D721Med (cell line): ENCODE measurements around the gene ELMOD3.
"Not testable (repeated sequence)": the region's sequence is repeated elsewhere in the genome, so short reads cannot be mapped to it uniquely, and the experiment has no call there.

Source experiments
- DNase-seq: peaks from one replicate; pipeline ENCODE4 v3.0.0; 2011; ENCODE audit warnings: low spot score; ENCODE audit not compliant: insufficient read length
- FAIRE-seq: peaks from 2 replicates; lab custom pipeline; 2011; peaks lifted over from hg19 to GRCh38; lab: Jason Lieb, UNC
- TF ChIP-seq, protein P1 (sequence below): IDR thresholded peaks from 2 replicates; pipeline ENCODE4 v1.5.1; 2012; ENCODE audit warnings: mild to moderate bottlenecking, control low read depth; ENCODE audit not compliant: insufficient read depth; ENCODE audit errors: missing control alignments

ELMOD3 gene

GRCh38 chr2:85312404-85312803, 42.2 kb upstream of the ELMOD3 start:
- no peak for DNase-seq
- no peak for FAIRE-seq
- TF ChIP-seq, protein P1, sequence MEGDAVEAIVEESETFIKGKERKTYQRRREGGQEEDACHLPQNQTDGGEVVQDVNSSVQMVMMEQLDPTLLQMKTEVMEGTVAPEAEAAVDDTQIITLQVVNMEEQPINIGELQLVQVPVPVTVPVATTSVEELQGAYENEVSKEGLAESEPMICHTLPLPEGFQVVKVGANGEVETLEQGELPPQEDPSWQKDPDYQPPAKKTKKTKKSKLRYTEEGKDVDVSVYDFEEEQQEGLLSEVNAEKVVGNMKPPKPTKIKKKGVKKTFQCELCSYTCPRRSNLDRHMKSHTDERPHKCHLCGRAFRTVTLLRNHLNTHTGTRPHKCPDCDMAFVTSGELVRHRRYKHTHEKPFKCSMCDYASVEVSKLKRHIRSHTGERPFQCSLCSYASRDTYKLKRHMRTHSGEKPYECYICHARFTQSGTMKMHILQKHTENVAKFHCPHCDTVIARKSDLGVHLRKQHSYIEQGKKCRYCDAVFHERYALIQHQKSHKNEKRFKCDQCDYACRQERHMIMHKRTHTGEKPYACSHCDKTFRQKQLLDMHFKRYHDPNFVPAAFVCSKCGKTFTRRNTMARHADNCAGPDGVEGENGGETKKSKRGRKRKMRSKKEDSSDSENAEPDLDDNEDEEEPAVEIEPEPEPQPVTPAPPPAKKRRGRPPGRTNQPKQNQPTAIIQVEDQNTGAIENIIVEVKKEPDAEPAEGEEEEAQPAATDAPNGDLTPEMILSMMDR: no peak

DNA sequence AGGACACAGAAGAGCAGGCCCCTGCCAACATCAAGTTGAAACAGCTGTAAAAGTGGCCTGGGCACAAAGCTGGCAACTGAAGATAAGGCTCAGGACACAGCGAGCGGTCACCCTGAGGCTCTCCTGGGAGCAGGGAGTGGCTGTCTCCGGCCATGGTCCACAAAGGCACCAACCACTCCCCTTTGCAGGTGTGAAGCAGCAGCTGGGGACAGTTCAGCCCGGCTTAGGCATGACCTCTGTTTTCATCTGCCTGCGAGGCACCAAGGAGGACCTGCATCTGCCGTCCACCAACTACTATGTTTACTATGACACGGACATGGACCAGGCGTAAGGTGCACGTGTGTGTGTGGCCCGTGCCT, 39.7 kb upstream of the ELMOD3 start:
- FAIRE-seq (no peak), DNase-seq (no peak)
- TF ChIP-seq, protein P1: no peak

DNA sequence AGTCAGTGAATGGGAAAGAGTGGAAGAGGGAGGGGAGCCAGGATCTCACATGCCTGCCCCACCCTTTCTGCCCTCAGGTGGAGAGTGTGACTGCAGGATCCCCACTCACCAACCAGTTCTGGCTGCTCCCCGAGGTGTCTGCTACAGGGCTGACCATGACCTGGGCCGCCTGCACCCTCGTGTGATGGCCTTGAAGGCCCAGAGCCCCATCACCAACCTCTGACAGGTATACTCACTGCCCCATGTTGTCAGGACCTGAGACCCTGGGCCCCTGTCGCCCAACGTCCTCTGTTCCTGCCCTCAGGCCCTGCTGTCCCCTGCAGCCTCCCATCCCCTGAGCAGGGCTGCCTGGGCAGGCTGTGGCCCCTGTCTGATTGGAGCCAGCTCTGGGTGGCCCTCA, 38.6 kb upstream of the ELMOD3 start:
- DNase-seq, FAIRE-seq: not testable (repeated sequence)

- TF ChIP-seq, protein P1: no peak
- DNase-seq: no peak
- FAIRE-seq: no peak
These were observed 36.1 kb upstream of the ELMOD3 start for GRCh38 chr2:85318222-85319074.

- FAIRE-seq (no peak), DNase-seq (no peak)
- TF ChIP-seq, protein P1: no peak
These were observed 34.8 kb upstream of the ELMOD3 start for GRCh38 chr2:85319796-85320195.

DNA sequence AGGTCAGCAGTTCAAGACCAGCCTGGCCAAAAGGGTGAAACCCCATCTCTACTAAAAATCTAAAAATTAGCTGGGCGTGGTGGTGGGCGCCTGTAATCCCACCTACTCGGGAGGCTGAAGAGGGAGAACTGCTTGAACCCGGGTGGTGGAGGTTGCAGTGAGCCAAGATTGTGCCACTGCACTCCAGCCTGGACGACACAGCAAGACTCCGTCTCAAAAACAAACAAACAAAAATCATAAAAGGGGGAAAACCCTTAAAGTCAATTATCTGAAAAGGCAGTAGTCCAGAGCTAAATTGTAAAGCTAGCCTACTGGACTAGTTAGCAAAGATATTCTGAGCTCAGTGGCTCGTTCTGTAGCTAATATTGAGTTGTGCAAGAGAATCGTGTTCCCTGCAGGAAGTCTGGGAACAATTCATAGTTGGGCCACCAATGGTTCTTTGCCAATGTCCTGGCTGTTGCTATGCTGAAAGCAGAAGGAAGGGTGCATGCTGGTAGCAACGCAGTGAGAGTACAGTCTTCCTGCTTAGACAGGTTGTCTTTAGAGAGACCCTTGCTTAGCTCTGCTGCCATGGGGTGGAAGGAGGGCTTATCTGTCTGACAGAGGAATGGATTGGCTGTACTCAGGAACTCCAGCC, 31.1 kb upstream of the ELMOD3 start:
- DNase-seq (no peak), FAIRE-seq (no peak)
- TF ChIP-seq, protein P1: no peak

- FAIRE-seq, DNase-seq: not testable (repeated sequence)
These were observed 30.6 kb upstream of the ELMOD3 start for GRCh38 chr2:85323988-85324367.
